HL-60 (cell line): ENCODE results near the gene DUSP2.

Experiments
- DNase-seq, 2 experiments: peaks; one replicate each; pipeline ENCODE4 v3.0.0-alpha.2; 2010 to 2020; ENCODE audit warnings: low read depth in 1 of 2, low spot score in 1 of 2
- H3K27ac ChIP-seq: fragments of 250-450 bp; sonication (Bioruptor Pico); replicated peaks from 2 replicates; pipeline ENCODE4 v1.5.1; 2020; ENCODE audit warnings: mild to moderate bottlenecking, moderate library complexity
- H3K27me3 ChIP-seq: fragments of 250-450 bp; sonication (Bioruptor Pico); 2 replicates; pipeline ENCODE4 v1.5.1; 2021; ENCODE audit warnings: mild to moderate bottlenecking, moderate library complexity; ENCODE audit not compliant: insufficient read depth, poor library complexity, severe bottlenecking
- H3K4me3 ChIP-seq: replicated peaks from 2 replicates; pipeline ENCODE4 v1.5.1; 2011; ENCODE audit warnings: mild to moderate bottlenecking, control low read depth, low read length; ENCODE audit not compliant: insufficient read depth
- GABPA ChIP-seq: IDR thresholded peaks from 2 replicates; pipeline ENCODE4 v1.6.1; 2012; ENCODE audit warnings: low read depth
- POLR2AphosphoS5 ChIP-seq: IDR thresholded peaks from 2 replicates; pipeline ENCODE4 v1.6.1; 2012; ENCODE audit warnings: low read depth
- SPI1 ChIP-seq: IDR thresholded peaks from 2 replicates; pipeline ENCODE4 v1.6.1; 2012; ENCODE audit warnings: low read depth, mild to moderate bottlenecking, borderline replicate concordance
- TF ChIP-seq, protein P1 (sequence below): IDR thresholded peaks from 2 replicates; pipeline ENCODE4 v1.6.1; 2012; ENCODE audit warnings: low read depth; ENCODE audit not compliant: insufficient replicate concordance
- TF ChIP-seq, protein P2 (sequence below): IDR thresholded peaks from one replicate; pipeline ENCODE4 v1.5.1; 2011; ENCODE audit warnings: low read length, control low read depth, inconsistent platforms; ENCODE audit not compliant: insufficient read depth

The DUSP2 gene

DNA sequence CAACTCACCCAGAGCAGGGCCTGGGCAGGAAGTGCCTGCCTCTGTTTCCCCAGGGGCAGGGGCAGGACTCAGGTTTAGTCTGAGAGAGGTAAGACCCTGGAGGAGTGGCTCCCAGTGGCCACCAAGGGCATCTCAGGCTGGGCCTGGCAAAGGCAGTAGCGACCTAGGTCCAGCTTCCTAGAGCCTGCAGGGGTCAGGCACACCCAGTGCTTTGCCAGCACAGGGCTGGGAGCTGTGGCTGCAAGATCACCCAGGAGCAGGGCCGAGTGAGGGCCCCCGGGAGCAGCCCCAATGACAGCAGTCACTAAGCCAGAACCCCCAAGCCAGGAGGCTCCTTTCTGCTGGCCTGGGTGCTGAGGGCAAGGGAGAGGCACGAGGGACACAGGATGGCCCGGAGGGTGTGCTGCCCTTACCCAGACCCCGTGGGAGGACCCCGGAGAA lies 8.8 kb upstream of the DUSP2 start:
- TF ChIP-seq POLR2AphosphoS5 (no peak), SPI1 (no peak), GABPA (no peak)
- TF ChIP-seq, protein P1, sequence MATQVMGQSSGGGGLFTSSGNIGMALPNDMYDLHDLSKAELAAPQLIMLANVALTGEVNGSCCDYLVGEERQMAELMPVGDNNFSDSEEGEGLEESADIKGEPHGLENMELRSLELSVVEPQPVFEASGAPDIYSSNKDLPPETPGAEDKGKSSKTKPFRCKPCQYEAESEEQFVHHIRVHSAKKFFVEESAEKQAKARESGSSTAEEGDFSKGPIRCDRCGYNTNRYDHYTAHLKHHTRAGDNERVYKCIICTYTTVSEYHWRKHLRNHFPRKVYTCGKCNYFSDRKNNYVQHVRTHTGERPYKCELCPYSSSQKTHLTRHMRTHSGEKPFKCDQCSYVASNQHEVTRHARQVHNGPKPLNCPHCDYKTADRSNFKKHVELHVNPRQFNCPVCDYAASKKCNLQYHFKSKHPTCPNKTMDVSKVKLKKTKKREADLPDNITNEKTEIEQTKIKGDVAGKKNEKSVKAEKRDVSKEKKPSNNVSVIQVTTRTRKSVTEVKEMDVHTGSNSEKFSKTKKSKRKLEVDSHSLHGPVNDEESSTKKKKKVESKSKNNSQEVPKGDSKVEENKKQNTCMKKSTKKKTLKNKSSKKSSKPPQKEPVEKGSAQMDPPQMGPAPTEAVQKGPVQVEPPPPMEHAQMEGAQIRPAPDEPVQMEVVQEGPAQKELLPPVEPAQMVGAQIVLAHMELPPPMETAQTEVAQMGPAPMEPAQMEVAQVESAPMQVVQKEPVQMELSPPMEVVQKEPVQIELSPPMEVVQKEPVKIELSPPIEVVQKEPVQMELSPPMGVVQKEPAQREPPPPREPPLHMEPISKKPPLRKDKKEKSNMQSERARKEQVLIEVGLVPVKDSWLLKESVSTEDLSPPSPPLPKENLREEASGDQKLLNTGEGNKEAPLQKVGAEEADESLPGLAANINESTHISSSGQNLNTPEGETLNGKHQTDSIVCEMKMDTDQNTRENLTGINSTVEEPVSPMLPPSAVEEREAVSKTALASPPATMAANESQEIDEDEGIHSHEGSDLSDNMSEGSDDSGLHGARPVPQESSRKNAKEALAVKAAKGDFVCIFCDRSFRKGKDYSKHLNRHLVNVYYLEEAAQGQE, result no peak
- TF ChIP-seq, protein P2, sequence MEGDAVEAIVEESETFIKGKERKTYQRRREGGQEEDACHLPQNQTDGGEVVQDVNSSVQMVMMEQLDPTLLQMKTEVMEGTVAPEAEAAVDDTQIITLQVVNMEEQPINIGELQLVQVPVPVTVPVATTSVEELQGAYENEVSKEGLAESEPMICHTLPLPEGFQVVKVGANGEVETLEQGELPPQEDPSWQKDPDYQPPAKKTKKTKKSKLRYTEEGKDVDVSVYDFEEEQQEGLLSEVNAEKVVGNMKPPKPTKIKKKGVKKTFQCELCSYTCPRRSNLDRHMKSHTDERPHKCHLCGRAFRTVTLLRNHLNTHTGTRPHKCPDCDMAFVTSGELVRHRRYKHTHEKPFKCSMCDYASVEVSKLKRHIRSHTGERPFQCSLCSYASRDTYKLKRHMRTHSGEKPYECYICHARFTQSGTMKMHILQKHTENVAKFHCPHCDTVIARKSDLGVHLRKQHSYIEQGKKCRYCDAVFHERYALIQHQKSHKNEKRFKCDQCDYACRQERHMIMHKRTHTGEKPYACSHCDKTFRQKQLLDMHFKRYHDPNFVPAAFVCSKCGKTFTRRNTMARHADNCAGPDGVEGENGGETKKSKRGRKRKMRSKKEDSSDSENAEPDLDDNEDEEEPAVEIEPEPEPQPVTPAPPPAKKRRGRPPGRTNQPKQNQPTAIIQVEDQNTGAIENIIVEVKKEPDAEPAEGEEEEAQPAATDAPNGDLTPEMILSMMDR, result no peak
- no peak for DNase-seq

DNA sequence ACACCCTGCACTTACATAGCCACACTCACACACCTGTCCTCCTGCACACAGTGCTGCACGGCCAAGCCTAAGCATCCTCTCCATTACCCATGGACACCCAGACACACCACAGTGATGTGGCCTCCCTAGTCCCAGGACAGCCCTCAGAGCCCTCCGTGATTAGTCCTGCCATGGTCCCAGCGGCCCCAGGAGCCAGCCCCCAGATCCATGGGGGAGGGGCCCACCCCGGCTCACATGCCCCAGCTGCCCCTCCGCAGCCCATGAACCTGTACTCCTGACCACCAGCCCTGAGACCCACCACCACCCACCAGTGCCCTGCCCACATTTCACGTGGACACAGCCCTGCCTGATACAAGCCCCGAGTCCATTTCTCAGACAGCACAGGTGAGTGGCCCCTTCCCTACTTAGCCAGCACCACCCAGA lies 8.1 kb upstream of the DUSP2 start:
- Histone ChIP-seq H3K27ac (no peak overlapping the region), H3K27me3 (no peaks in the 10 kb centered on the region), H3K4me3 (no peak overlapping the region)
- no peak for TF ChIP-seq POLR2AphosphoS5
- no peak for TF ChIP-seq SPI1
- TF ChIP-seq GABPA, result no peak
- TF ChIP-seq, protein P1, result no peak
- TF ChIP-seq, protein P2, result no peak
- no peak for DNase-seq

More for the DNA sequence above, 8.8 kb upstream of the DUSP2 start:
- Histone ChIP-seq H3K27me3 (no peaks in the 10 kb centered on the region), H3K4me3 (no peak overlapping the region), H3K27ac (no peak overlapping the region)

DNA sequence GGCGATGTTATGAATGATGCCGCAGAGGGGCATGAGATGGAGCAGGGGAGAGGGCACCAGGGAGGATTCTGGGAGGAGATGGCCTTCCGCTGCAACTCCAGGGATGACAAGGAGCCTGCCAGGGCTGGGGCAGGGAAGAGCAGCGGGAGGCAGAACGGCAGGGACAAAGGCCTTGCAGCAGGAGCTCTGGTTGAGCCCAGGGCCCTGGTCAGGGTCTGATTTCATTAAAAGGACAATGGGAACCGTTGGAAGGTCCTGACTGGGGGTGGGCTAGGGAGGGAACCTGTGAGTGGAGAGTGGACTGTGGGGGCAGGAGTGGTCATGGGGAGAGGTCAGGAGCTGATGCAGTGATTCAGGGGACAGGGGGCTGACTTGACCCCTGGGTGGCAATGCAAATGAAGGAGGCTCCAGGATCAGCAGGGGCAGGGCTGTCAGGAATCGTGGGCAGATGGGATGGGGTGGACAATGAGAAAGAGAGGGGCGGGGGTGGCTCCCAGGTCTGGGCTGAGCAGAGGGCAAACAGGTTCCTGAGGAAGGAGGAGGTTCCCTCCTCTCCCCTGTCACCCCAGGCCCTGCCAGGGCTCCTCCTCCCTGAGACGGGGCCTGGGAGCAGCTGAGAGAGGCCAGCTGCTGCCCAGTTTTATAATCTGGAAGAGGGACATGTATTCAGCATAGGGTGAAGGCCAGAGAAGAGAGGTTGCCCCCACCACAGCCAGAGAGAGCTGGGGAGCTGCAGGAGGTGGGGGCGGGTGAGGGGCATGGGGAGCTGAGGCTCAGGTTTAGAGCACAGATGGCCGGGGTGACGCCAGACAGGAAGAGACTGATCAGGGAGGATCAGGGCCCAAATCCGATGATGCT lies 7.3 kb upstream of the DUSP2 start:
- H3K27me3 ChIP-seq, result no peaks in the 10 kb centered on the region
- no peak overlapping the region for H3K4me3 ChIP-seq
- no peak for TF ChIP-seq SPI1
- TF ChIP-seq, protein P2, result no peak
- no peak for TF ChIP-seq GABPA
- TF ChIP-seq POLR2AphosphoS5, result no peak
- TF ChIP-seq, protein P1, result no peak
- no peak for DNase-seq
- no peak overlapping the region for H3K27ac ChIP-seq
